PFSK-1 (cell line): ENCODE measurements around the gene NDUFV1.

Experiments used
- POLR2AphosphoS5 ChIP-seq: IDR thresholded peaks from 2 replicates; pipeline ENCODE4 v1.6.1; 2012; ENCODE audit warnings: low read depth, mild to moderate bottlenecking, control low read depth, low read length, moderate library complexity
- REST ChIP-seq, 2 experiments: IDR thresholded peaks; 2 replicates each; pipeline versions ENCODE4 v1.6.1 to v1.8.0; 2011 to 2012; ENCODE audit warnings: low read depth in 2 of 2, low read length in 2 of 2, control low read depth in 1 of 2, inconsistent platforms in 1 of 2, mild to moderate bottlenecking in 1 of 2, moderate library complexity in 1 of 2; ENCODE audit not compliant: insufficient read depth in 1 of 2
- SIN3A ChIP-seq: IDR thresholded peaks from 2 replicates; pipeline ENCODE4 v1.6.1; 2012; ENCODE audit warnings: mild to moderate bottlenecking, low read length, moderate library complexity, borderline replicate concordance; ENCODE audit not compliant: insufficient read depth
- TAF1 ChIP-seq: IDR thresholded peaks from 2 replicates; pipeline ENCODE4 v1.6.1; 2012; ENCODE audit warnings: low read length, control low read depth, borderline replicate concordance; ENCODE audit not compliant: insufficient read depth

DNA sequence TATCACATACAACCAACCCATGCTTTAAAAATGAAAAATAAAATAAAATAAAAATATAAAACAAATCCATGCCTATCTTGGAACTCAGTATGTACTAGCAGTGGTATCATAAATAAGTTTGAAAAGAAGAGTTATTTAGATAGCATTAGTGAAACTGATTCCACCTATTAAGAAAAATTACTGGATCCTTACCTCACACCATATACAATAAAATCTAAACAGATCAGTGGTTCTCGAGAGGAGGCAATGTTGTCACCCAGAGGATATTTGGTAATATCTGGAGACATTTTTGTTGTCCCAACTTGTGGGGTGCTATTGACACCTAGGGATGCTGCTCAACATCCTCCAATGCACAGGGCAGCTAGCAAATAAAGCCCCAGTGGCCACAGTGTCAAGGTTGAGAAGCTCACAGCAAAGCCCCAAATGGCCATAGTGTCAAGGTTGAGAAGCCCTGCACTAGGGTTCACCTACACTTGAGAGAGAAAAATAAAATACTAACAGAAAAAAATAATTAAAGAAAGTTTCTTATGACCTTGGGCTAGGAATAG is 9.9 kb upstream of the NDUFV1 start:
- no peak for TF ChIP-seq REST (IDR thresholded peaks at IDR 0.05; ENCODE audit: insufficient read depth in 1 of 2, low read depth in 2 of 2, low read length in 2 of 2)
- no peak for TF ChIP-seq POLR2AphosphoS5
- no peak for TF ChIP-seq SIN3A
- no peak for TF ChIP-seq TAF1
